Activated effector memory CD4-positive, alpha-beta T cell treated with Interleukin-2 at 50 U/mL for 16 hours (primary cell): ENCODE results near the gene KCNN4.
"Not testable (repeated sequence)": the region's sequence is repeated elsewhere in the genome, so short reads cannot be mapped to it uniquely, and the experiment has no call there.

Experiments used
- DNase-seq: peaks from one replicate; pipeline ENCODE4 v3.0.0-alpha.2; 2020

KCNN4 gene

GRCh38 chr19:43798546-43799409 is 18.0 kb upstream of the KCNN4 start:
- peak; percentile 47 for DNase-seq

DNA sequence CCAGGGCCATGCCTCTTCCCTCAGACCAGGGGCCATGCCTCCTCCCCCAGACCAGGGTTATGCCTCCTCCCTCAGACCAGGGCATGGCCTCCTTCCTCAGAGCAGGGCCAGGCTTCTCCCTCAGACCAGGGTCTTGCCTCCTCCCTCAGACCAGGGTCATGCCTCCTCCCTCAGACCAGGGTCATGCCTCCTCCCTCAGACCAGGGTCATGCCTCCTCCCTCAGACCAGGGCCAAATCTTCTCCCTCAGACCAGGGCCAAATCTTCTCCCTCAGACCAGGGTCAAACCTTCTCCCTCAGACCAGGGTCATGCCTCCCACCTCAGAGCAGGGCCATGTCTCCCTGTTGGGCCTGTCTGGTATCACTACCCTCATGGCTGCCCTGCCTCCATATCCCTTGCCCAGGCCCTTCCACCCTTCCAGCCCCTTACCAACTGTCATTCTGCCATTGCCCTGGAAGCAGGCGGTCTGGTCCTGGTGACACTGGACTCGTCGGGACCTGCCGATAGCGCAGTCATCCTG is 17.3 kb upstream of the KCNN4 start:
- no peak for DNase-seq

DNA sequence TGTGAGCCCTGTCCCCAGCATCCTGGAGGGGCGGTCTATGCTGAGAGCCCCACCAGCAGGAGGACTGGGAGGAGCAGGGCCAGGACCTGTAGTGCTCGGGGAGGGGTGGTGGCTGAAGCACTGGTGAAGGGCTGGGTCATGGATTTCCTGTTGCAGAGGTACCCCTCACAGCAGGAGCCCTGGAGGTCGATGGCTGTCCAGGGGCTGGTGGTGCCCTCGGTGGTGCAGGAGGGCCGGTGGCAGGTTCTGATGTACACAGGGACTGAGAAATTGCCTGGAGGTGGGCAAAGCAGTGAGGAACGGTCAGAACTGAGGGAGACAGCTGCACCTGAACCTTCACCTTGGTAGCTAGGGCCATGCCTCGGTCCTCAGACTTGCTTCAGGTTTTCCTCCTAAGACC is 16.8 kb upstream of the KCNN4 start:
- no peak for DNase-seq

DNA sequence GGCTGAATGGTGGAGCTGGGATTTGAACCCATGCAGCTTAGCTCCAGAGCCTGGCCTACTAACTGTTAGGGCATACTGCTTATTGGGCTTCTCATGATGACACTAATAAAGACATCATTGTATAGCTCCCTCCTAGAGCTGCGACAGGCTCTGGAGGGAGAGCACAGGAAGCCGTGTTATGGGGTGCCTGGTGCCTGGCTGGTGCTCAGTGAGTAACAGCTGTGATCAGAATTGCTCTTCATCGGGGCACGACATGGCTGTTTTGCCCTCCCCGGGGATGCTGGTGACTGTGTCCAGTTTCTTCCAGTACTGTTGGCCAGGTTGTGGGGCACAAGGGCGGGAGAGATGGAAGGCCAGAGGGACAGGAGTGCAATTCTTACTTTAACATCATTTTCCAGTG is 16.3 kb upstream of the KCNN4 start:
- DNase-seq, result no peak

GRCh38 chr19:43790587-43790986 is 9.8 kb upstream of the KCNN4 start:
- DNase-seq, result no peak

- DNase-seq, result no peak
These were observed 8.3 kb upstream of the KCNN4 start for GRCh38 chr19:43789029-43789428.

GRCh38 chr19:43786665-43787064 is 5.9 kb upstream of the KCNN4 start:
- no peak for DNase-seq

DNA sequence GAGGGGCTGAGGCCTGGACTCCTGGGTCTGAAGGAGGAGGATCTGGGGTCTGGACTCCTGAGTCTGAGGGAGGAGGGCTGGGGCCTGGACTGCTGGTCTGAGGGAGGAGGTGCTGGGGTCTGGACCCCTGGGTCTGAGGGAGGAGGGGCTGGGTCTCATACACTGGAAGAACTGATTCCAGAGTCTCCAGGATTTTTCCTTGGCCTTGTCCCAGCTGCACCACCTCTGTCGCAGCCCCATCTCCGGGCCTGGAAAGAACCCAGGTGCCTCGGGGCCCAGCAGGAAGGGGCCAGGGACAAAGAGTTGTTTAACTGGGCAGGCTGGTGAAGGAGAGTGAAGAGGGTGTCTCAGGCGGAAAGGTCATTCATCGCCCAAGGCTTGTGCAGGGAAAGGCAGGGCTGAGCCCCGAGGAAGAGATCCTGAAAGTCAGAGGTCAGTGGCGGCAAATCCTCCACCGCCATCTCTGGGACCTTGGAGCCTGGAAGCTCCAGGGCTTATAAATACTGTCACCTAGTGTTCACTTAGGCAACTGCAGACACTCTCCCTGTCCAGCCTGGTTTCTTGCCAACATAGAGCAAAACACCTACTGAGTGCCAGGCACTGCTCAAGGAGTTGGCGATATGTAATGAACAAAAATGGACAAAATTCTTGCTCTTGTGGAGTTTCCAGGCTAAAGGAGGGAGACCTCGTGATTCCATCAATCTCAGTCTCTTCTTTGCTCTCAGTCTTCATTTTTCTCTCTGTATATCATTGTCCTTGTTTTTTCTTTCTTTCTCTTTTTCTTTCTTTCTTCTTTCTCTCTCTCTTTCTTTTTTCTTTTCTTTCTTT is 4.4 kb upstream of the KCNN4 start:
- DNase-seq, result peak; percentile 35

DNA sequence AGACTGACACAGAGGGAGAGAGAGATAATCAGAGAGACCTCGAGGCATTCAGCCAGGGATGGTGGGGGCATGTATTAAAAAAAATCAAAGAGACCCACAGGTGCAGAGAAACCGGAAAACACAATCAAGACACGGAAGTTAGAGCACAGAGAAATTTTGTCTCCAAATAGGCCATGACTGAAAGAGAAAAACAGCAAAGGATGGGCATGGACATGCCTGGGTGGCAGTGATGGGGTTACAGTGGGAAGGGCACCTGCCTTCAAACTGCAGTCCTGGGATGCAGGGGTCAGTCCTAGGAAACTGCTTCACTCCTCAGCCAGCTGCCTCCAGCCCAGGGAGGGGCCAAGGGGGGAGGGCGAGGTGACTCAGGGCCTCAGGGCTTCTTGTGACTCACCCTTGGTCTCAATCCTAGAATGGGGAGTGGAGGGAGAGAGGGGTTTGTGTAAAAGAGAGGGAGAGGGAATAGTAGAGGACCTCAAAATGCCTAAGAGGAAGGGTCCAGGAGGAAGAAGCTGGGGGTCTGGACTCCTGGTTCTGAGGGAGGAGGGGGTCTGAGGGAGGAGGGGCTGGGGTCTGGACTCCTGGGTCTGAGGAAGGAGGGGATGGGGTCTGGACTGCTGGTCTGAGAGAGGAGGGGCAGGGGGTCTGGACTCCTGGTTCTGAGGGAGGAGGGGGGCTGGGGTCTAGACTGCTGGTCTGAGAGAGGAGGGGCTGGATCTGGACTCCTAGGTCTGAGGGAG is 3.6 kb upstream of the KCNN4 start:
- peak; percentile 65 for DNase-seq

DNA sequence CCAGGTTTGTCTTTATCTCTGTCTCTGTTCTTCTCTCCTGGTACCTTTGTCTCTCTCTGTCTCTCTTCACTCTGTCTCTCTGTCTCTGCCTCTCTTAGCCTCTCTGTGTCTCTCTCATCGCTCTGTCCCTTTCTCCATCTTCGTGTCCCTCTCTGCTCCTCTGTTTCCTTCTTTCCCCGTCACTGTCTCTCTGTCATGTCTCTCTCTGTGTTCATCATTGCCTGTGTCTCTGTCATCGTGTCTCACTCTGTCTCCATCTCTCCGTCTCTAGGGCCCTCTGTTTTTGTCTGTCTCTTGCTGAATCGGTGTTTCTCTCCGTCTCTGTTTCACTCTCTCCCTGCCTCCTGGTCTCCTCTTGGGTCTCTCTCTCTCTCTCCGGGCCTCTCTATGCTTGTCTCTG is 2.9 kb upstream of the KCNN4 start:
- DNase-seq, result no peak

GRCh38 chr19:43782689-43783231 is 2.0 kb upstream of the KCNN4 start:
- no peak for DNase-seq

DNA sequence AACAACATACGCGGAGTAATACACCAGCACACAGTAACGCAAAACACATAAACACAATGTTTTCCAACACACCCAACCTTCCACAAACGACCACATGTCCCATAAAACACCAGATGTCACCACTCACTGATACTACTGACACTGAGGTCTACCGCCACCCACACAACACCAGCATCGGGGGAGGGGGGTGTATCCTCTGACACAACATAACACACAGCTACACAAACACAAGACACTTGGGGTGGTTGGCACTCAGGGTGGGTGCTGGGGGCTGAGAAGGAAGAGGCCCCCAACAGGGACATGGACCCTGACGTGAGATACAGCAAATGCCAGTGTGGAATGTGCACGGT is 1.5 kb upstream of the KCNN4 start:
- no peak for DNase-seq

DNA sequence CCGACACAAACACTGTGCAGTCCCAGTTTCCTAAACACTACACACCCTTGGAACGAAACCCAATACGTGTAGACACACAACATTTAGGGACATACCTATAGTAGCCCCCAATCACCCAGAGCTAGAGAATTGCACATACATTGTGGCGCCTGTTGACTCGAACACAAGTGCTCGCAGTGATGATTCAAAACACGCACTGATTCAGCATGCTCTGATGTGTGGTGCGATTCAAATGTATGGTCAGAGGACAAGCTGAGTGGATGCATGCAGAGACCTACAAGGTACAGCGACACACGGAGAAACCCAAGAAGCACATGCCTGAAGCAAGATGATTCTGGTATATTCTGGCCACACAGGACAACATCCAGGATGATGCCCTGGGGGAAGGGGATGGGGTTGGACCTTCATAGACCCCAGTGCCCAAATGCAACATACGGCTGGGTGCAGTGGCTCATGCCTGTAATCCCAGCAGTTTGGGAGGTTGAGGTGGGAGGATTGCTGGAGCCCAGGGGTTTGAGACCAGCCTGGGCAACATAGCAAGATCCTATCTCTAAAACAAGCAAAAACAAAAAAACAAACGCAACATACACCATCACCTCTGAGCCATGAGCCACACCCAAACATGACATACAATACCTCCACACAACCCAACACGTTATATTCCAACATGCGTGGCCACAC is 997 bp upstream of the KCNN4 start:
- no peak for DNase-seq

GRCh38 chr19:43779820-43780219 is 953 bp downstream of the KCNN4 start:
- no peak for DNase-seq

DNA sequence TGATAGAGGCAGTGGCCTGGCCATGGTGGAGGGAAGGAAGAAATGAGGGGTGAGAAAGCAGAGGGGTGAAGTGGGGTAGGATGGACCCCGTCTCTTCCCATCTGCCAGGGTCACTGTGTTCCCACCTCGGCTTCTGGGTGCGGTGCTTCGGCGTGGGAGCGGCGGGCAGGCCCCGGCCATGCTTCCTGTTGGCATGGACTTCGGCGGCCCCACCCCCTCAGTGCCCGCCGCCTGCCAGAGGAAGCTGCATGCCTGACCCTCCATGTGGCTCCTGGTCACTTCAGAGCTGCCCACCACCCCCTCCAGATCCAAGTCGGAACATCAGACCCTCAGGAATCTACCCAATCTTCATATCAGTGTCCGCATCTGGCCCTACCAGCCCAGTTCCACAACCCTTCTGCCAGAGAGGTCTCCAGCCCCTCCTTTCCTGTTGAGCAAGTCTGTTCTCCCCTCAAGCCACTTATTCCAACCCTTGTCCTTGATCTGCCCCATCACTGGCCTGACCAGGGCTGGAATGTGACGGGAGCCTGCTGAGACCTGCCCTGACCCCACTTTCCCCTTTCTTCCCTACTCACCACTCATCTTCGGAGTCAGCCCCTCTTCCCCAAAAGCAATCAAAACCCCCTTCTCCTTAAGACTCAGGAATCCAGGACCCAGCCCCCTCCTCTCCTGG is 1.5 kb downstream of the KCNN4 start:
- DNase-seq, result no peak

DNA sequence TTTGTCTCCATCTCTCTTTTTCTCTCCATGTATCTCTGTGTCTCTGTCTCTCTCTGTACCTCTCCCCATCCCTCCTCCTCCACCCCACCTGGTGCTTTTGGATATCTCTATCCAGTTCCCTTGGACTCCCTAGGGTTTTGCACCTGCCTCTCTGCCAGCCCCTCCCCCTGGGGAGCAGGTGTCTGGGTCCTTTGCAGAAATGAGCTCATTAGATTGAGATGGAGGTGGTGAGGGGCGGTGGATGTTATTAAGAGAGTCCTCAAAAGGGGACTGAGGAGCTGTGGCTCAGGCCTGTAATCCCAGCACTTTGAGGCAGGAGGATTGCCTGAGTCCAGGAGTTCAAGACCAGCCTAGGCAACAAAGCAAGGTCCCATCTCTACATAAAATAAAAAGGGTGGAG is 2.1 kb downstream of the KCNN4 start:
- no peak for DNase-seq

DNA sequence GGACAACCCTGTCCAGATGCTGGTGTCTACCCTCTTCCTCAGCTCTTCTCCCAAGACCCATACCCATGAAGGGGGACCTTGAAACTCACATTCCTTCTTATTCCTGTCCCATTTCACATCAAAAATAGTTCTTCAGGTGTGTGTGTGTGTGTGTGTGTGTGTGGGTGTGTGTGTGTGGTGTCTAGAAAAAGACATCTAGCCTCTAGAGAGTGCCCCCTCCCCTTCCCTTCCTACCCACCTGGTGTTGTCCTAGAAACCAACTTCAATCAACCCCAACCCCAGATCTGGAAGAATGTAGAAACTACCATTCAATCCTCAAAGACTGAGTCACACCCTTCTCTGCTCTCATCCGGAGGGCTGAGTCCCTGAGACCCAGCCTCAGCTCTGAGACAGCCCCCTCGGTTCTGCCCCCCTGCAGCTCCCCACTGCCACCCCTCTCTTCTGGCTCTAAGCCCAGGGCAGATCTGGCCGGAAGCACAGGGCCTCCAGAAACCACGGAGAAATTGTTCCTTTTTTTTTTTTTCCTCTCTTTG is 3.5 kb downstream of the KCNN4 start:
- peak; percentile 25 for DNase-seq

- DNase-seq, result no peak
These were observed 4.5 kb downstream of the KCNN4 start for GRCh38 chr19:43776286-43776685.

- no peak for DNase-seq
These were observed 5.4 kb downstream of the KCNN4 start for GRCh38 chr19:43775299-43775890.

DNA sequence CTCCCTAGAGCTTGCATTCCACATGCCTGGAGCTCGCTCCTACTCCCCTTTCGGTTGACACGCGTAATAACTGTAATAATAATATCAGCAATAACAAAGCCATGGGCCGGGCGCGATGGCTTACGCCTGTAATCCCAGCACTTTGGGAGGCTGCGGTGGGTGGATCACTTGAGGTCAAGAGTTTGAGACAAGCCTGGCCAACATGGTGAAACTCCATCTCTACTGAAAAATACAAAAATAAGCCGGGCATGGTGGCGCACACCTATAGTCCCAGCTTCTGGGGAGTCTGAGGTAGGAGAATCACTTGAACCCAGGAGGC is 5.9 kb downstream of the KCNN4 start:
- DNase-seq, result not testable (repeated sequence)
